ENCODE results near the gene CLEC5A. TPM values are rescaled to one million over a fixed set of nuclear protein-coding genes. Genes with fewer than 3 reads are reported as not detected.

CLEC5A gene
- total and polyA plus RNA-seq, 9 of the 15 experiments (the other 6 are each of a cell fraction or from before 2014, with no cell fraction given): not detected

DNA sequence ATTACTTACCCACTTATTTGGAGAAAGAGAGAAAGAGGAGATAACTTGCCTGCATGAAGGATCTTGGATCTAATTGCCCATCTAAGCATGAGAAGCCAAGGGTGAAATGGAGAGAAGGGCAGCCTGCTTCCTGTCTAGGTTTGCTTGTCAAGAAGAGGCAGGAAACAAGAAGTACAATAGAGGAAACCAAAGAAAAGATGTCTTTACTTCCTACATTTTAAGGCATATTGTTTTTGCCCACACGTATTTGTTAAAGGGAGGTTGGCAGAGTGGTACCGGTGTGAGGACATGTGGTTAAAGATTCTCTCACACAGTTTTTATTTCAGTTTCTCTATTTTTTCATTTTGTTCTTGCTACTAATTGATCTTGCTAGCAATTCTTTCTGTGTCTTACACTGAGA, 32.8 kb upstream of the CLEC5A start:
- no peak for ATAC-seq
- WGBS (ENCODE audit: insufficient coverage, low coverage, missing lambda C conversion rate): 7% methylated on average over 2 of the region's 2 CpGs
- BruUV-seq (replicated peaks): no TSS peak
- Histone ChIP-seq H3K4me3 (no peak overlapping the region), H3K9me3 (replicated peaks; ENCODE audit: control insufficient read depth, insufficient read depth, low read depth, low read length) (no peaks in the 10 kb centered on the region), H3K9ac (ENCODE audit: insufficient read depth in 1 of 2, low read depth in 2 of 2, low read length in 2 of 2) (no peak overlapping the region), H3K27ac (ENCODE audit: extremely low read depth, low read depth, low read length) (no peak overlapping the region), H3K27me3 (ENCODE audit: control insufficient read depth in 2 of 2, insufficient read depth in 2 of 2, low read length in 2 of 2) (no peaks in the 10 kb centered on the region), H3K4me1 (replicated peaks in 1 of 2; ENCODE audit: control insufficient read depth in 2 of 2, insufficient read depth in 2 of 2, low read length in 2 of 2) (no peaks in the 10 kb centered on the region), H2AFZ (ENCODE audit: low read depth, low read length) (no peak overlapping the region), H3K4me2 (ENCODE audit: insufficient read depth, low read length) (no peak overlapping the region), H3K9me1 (ENCODE audit: control insufficient read depth, insufficient read depth, low read length) (no peaks in the 10 kb centered on the region), H3K79me2 (ENCODE audit: control insufficient read depth, insufficient read depth, low read length) (no peaks in the 10 kb centered on the region), H3K36me3 (ENCODE audit: control insufficient read depth, insufficient read depth, low read length) (no peaks in the 10 kb centered on the region), H4K20me1 (replicated peaks; ENCODE audit: control insufficient read depth, insufficient read depth, low read length) (no peaks in the 10 kb centered on the region)
- no peak for DNase-seq (ENCODE audit: extremely low read depth in 1 of 4, low spot score in 3 of 4)
- POLR2A ChIA-PET: no interaction called here
- no peak for FAIRE-seq
- in situ Hi-C loops (cut with MboI): no loop called here
- intact Hi-C loops (cut with micrococcal nuclease): loop anchor here (10.0 kb wide), 2 partner anchors 225 to 295 kb away; no protein-coding TSS in a partner anchor
- CTCF ChIA-PET (ENCODE audit: low intra/inter-chr PET ratio): no interaction called here
- TF ChIP-seq CSDE1 (IDR thresholded peaks at IDR 0.05): no peak
- TF ChIP-seq CREBBP (IDR thresholded peaks at IDR 0.05; ENCODE audit: low read depth, low read length): no peak
- no peak for TF ChIP-seq ZBTB5 (IDR thresholded peaks at IDR 0.05)
- no peak for TF ChIP-seq ZNF445 (CRISPR knock-in tag; IDR thresholded peaks at IDR 0.05; ENCODE audit: low read depth)
- no peak for TF ChIP-seq TSC22D4 (tag; IDR thresholded peaks at IDR 0.05)
- TF ChIP-seq SRSF7 (optimal IDR thresholded peaks at IDR 0.05; ENCODE audit: low read depth, low read length): no peak
- no peak for TF ChIP-seq CHD2 (IDR thresholded peaks at IDR 0.05; ENCODE audit: low read depth, low read length)
- TF ChIP-seq PRPF4 (IDR thresholded peaks at IDR 0.05; ENCODE audit: insufficient read depth, low read depth, low read length, poor library complexity, severe bottlenecking): no peak
- TF ChIP-seq HCFC1 (IDR thresholded peaks at IDR 0.05; ENCODE audit: low read depth, low read length): no peak
- TF ChIP-seq MLX (CRISPR knock-in tag; conservative IDR thresholded peaks at IDR 0.05): no peak
- no peak for TF ChIP-seq KDM5B (IDR thresholded peaks at IDR 0.05; ENCODE audit: insufficient replicate concordance, low read depth, low read length)
- TF ChIP-seq POLR2AphosphoS5 (IDR thresholded peaks at IDR 0.05; ENCODE audit: control insufficient read depth, insufficient read depth, low read depth, low read length): no peak
- TF ChIP-seq ZNF77 (CRISPR knock-in tag; IDR thresholded peaks at IDR 0.05): no peak
- TF ChIP-seq ZHX1 (conservative IDR thresholded peaks at IDR 0.05; ENCODE audit: low read length): no peak
- no peak for TF ChIP-seq TSHZ1 (CRISPR knock-in tag; IDR thresholded peaks at IDR 0.05)
